Thyroid gland (tissue), 4 donors: ENCODE measurements around the gene LCE1B. TPM values are rescaled to one million over a fixed set of nuclear protein-coding genes. Genes with fewer than 3 reads are reported as not detected.

Experiments used
- DNase-seq, 2 donors: peaks; one replicate each; pipeline ENCODE4 v3.0.0-alpha.2; 2019
- H3K27ac ChIP-seq, 3 donors: fragments of 200-600 bp; sonication (generic); 1 replicate in 2 of 3; 2 replicates in 1 of 3; pipeline ENCODE4 v1.5.1; 2016 to 2019; ENCODE audit warnings: mild to moderate bottlenecking in 1 of 3, moderate library complexity in 1 of 3
- H3K27me3 ChIP-seq: fragments of 200-600 bp; sonication (generic); one replicate; pipeline ENCODE4 v1.5.1; 2019
- H3K36me3 ChIP-seq, 2 donors: fragments of 200-600 bp; sonication (generic); one replicate each; pipeline ENCODE4 v1.5.1; 2016 to 2019
- H3K4me1 ChIP-seq, 2 donors: fragments of 200-600 bp; sonication (generic); one replicate each; pipeline ENCODE4 v1.5.1; 2017 to 2019
- H3K4me3 ChIP-seq, 3 donors: fragments of 200-600 bp; sonication (generic); replicated peaks in 1 of 3; 1 replicate in 2 of 3; 2 replicates in 1 of 3; pipeline ENCODE4 v1.5.1; 2016; ENCODE audit warnings: mild to moderate bottlenecking in 1 of 3
- H3K9me3 ChIP-seq: fragments of 200-600 bp; sonication (generic); one replicate; pipeline ENCODE4 v1.5.1; 2017
- CTCF ChIP-seq, 6 experiments: fragments of 200-600 bp in 3 of 6; fragments of 450-650 bp in 3 of 6; sonication (generic) in 3 of 6; IDR thresholded peaks; one replicate each; pipeline ENCODE4 v1.5.1; 2016 to 2019; ENCODE audit warnings: antibody characterized with exemption in 6 of 6, mild to moderate bottlenecking in 2 of 6, inconsistent platforms in 1 of 6, moderate library complexity in 1 of 6
- POLR2A ChIP-seq, 2 donors: fragments of 450-650 bp; IDR thresholded peaks; one replicate each; pipeline ENCODE4 v1.6.1; 2017; ENCODE audit warnings: antibody characterized with exemption in 2 of 2, mild to moderate bottlenecking in 2 of 2, moderate library complexity in 1 of 2
- WGBS, 2 donors: methylation state at CpG; one replicate each; pipeline ENCODE4 v1.1.5; 2017; 5-methylcytosine and 5-hydroxymethylcytosine counted together
- intact Hi-C: fragments of 100-400 bp; cut with DNase I; formaldehyde crosslinking; loops from one replicate; pipeline ENCODE4 v1.15.1; 2023
- total RNA-seq, 4 donors: library from RNA; depleted of rRNA; stranded (reverse); fragments of >200 nt; gene quantifications; one replicate each; pipeline ENCODE4 v1.2.3, GENCODE V29; 2016

Gene LCE1B
- total RNA-seq, 4 donors from 2014 or later, result not detected

GRCh38 chr1:152858062-152858461 lies 46.3 kb downstream of the LCE1B start:
- no peaks in the 10 kb centered on the region for H3K9me3 ChIP-seq
- WGBS, 2 donors, result 70 to 75% methylated on average over 1 of the region's 1 CpG
- H3K4me3 ChIP-seq, result no peak overlapping the region
- H3K27ac ChIP-seq, result no peak overlapping the region
- no peaks in the 10 kb centered on the region for H3K27me3 ChIP-seq
- no peak for TF ChIP-seq CTCF (IDR thresholded peaks at IDR 0.05)
- TF ChIP-seq POLR2A (IDR thresholded peaks at IDR 0.05), result no peak
- DNase-seq, result no peak
- no peaks in the 10 kb centered on the region for H3K4me1 ChIP-seq
- intact Hi-C loops, result no loop called here
- no peaks in the 10 kb centered on the region for H3K36me3 ChIP-seq

- TF ChIP-seq CTCF (IDR thresholded peaks at IDR 0.05) (no peak), POLR2A (IDR thresholded peaks at IDR 0.05) (no peak)
- Histone ChIP-seq H3K4me3 (no peak within 1 kb of the TSS), H3K36me3 (no peaks in the 10 kb centered on the region), H3K27ac (no peak within 1 kb of the TSS), H3K4me1 (no peaks in the 10 kb centered on the region), H3K27me3 (no peaks in the 10 kb centered on the region), H3K9me3 (no peaks in the 10 kb centered on the region)
- no peak for DNase-seq
- 83 to 92% methylated on average over 3 of the region's 3 CpGs for WGBS, 2 donors
- intact Hi-C loops, result no loop called here
Measured at GRCh38 chr1:152859696-152860095, 47.9 kb downstream of the LCE1B start, which contains the start of gene LCE7A. Gene LCE7A (plus strand): TSS chr1:152859996. CDS start chr1:152860698, 702 bp downstream.

- 81 to 83% methylated on average over 3 of the region's 3 CpGs for WGBS, 2 donors
- H3K27me3 ChIP-seq, result no peaks in the 10 kb centered on the region
- DNase-seq, result no peak
- no peaks in the 10 kb centered on the region for H3K36me3 ChIP-seq
- no peaks in the 10 kb centered on the region for H3K4me1 ChIP-seq
- no peak for TF ChIP-seq POLR2A (IDR thresholded peaks at IDR 0.05)
- TF ChIP-seq CTCF (IDR thresholded peaks at IDR 0.05), result no peak
- H3K9me3 ChIP-seq, result no peaks in the 10 kb centered on the region
- no peak overlapping the region for H3K4me3 ChIP-seq
- no peak overlapping the region for H3K27ac ChIP-seq
- intact Hi-C loops, result no loop called here
Measured at GRCh38 chr1:152860129-152860528, 48.4 kb downstream of the LCE1B start.

- no peaks in the 10 kb centered on the region for H3K36me3 ChIP-seq
- H3K4me3 ChIP-seq, result no peak overlapping the region
- H3K9me3 ChIP-seq, result no peaks in the 10 kb centered on the region
- no peak for DNase-seq
- H3K4me1 ChIP-seq, result no peaks in the 10 kb centered on the region
- WGBS, 2 donors, result 83 to 89% methylated on average over 4 of the region's 4 CpGs
- H3K27me3 ChIP-seq, result no peaks in the 10 kb centered on the region
- no peak overlapping the region for H3K27ac ChIP-seq
- TF ChIP-seq POLR2A (IDR thresholded peaks at IDR 0.05) (no peak), CTCF (IDR thresholded peaks at IDR 0.05) (no peak)
- intact Hi-C loops, result no loop called here
Measured at GRCh38 chr1:152861374-152861773, 49.6 kb downstream of the LCE1B start.

Other genes with a start within 250 kb of the LCE1B start
- not detected for gene LCE3E, start 245.2 kb upstream of the LCE1B start, total RNA-seq
- gene LCE3D, start 231.5 kb upstream of the LCE1B start, total RNA-seq, result not detected
- not detected for gene LCE3C, start 211.7 kb upstream of the LCE1B start, total RNA-seq
- not detected for gene LCE3B, start 198.2 kb upstream of the LCE1B start, total RNA-seq
- not detected for gene LCE3A, start 188.9 kb upstream of the LCE1B start, total RNA-seq
- not detected for gene LCE2D, start 148.6 kb upstream of the LCE1B start, total RNA-seq
- gene LCE2C, start 136.7 kb upstream of the LCE1B start, total RNA-seq, result 10 to 100 TPM in 1 of 4 donors, not detected in 3; 17.6 TPM
- gene LCE2B, start 125.8 kb upstream of the LCE1B start, total RNA-seq, result not detected
- not detected for gene LCE2A, start 113.6 kb upstream of the LCE1B start, total RNA-seq
- not detected for gene LCE4A, start 103.8 kb upstream of the LCE1B start, total RNA-seq
- not detected for gene KPRP, start 53.9 kb upstream of the LCE1B start, total RNA-seq
- gene LCE1F, start 36.8 kb upstream of the LCE1B start, total RNA-seq, result not detected
- gene LCE1E, start 25.7 kb upstream of the LCE1B start, total RNA-seq, result not detected
- gene LCE1D, start 15.2 kb upstream of the LCE1B start, total RNA-seq, result not detected
- gene LCE1C, start 5.3 kb upstream of the LCE1B start, total RNA-seq, result not detected
- not detected for gene LCE1A, start 15.5 kb downstream of the LCE1B start, total RNA-seq
- not detected for gene LCE6A, start 30.9 kb downstream of the LCE1B start, total RNA-seq
- not detected for gene LCE7A, start 48.0 kb downstream of the LCE1B start, total RNA-seq
- 1 to 10 TPM in 1 of 4 donors, not detected in 3; 2.6 TPM for gene SMCP, start 66.4 kb downstream of the LCE1B start, total RNA-seq
- gene IVL, start 96.6 kb downstream of the LCE1B start, total RNA-seq, result not detected
- gene SPRR5, start 135.2 kb downstream of the LCE1B start, total RNA-seq, result not detected
- not detected for gene SPRR4, start 158.7 kb downstream of the LCE1B start, total RNA-seq
- gene SPRR1A, start 172.1 kb downstream of the LCE1B start, total RNA-seq, result not detected
- not detected for gene SPRR3, start 189.8 kb downstream of the LCE1B start, total RNA-seq
- not detected for gene SPRR1B, start 219.2 kb downstream of the LCE1B start, total RNA-seq
- gene SPRR2D, start 229.1 kb downstream of the LCE1B start, total RNA-seq, result not detected
- not detected for gene SPRR2A, start 245.5 kb downstream of the LCE1B start, total RNA-seq